T-helper 2 cell (primary cell): Measurements from ENCODE around the gene ZFYVE28.

Experiments
- DNase-seq, 5 experiments: peaks; one replicate each; pipeline versions ENCODE4 v3.0.0 to v3.0.0-alpha.2; 2012 to 2022

The ZFYVE28 gene

GRCh38 chr4:2258091-2259035, 160.1 kb downstream of the ZFYVE28 start:
- peak in 2 of 5 experiments; percentile 2 to 8 for DNase-seq

GRCh38 chr4:2257361-2258081, 160.9 kb downstream of the ZFYVE28 start:
- DNase-seq, result no peak

- peak in 1 of 5 experiments; percentile 3 for DNase-seq
Measured at GRCh38 chr4:2256781-2257191, 161.7 kb downstream of the ZFYVE28 start.

GRCh38 chr4:2256156-2256731, 162.2 kb downstream of the ZFYVE28 start:
- DNase-seq, result peak in 1 of 5 experiments; percentile 2

GRCh38 chr4:2255501-2256155, 162.8 kb downstream of the ZFYVE28 start:
- DNase-seq, result peak in 1 of 5 experiments; percentile 3

- peak in 1 of 5 experiments; percentile 3 for DNase-seq
Measured at GRCh38 chr4:2254665-2255500, 163.6 kb downstream of the ZFYVE28 start.

- DNase-seq, result peak in 1 of 5 experiments; percentile 3
Measured at GRCh38 chr4:2253160-2254084, 165.0 kb downstream of the ZFYVE28 start.

- DNase-seq, result peak in 1 of 5 experiments; percentile 1
Measured at GRCh38 chr4:2252530-2253091, 165.8 kb downstream of the ZFYVE28 start.

- DNase-seq, result peak in 2 of 5 experiments; percentile 1 to 3
Measured at GRCh38 chr4:2251795-2252529, 166.5 kb downstream of the ZFYVE28 start.

- DNase-seq, result peak in 2 of 5 experiments; percentile 3 to 6
Measured at GRCh38 chr4:2251073-2251794, 167.2 kb downstream of the ZFYVE28 start.

- DNase-seq, result peak in 2 of 5 experiments; percentile 0 to 2
Measured at GRCh38 chr4:2250357-2251072, 167.9 kb downstream of the ZFYVE28 start.

GRCh38 chr4:2249526-2250356, 168.7 kb downstream of the ZFYVE28 start:
- DNase-seq, result peak in 1 of 5 experiments; percentile 3

GRCh38 chr4:2248821-2249261, 169.6 kb downstream of the ZFYVE28 start:
- peak in 2 of 5 experiments; percentile 2 to 5 for DNase-seq

- peak in 2 of 5 experiments; percentile 3 to 5 for DNase-seq
Measured at GRCh38 chr4:2248044-2248780, 170.2 kb downstream of the ZFYVE28 start.

GRCh38 chr4:2247128-2248043, 171.1 kb downstream of the ZFYVE28 start:
- DNase-seq, result peak in 2 of 5 experiments; percentile 3 to 7
